ENCODE measurements around the gene SEMA3E. TPM values are rescaled to one million over a fixed set of nuclear protein-coding genes. Genes with fewer than 3 reads are reported as not detected.

The SEMA3E gene
- total RNA-seq, 1 experiment from 2014 or later = 7.3 TPM

- H3K27me3 ChIP-seq (ENCODE audit: control insufficient read depth, insufficient read depth, low read length) = no peaks in the 10 kb centered on the region
- TF ChIP-seq REST (IDR thresholded peaks at IDR 0.05; ENCODE audit: insufficient read depth in 1 of 2, low read depth in 2 of 2, low read length in 1 of 2) (no peak), POLR2AphosphoS5 (IDR thresholded peaks at IDR 0.05; ENCODE audit: low read depth, low read length) (no peak), SIN3A (IDR thresholded peaks at IDR 0.05; ENCODE audit: borderline replicate concordance, insufficient read depth, low read depth, low read length) (no peak), CTCF (IDR thresholded peaks at IDR 0.05) (no peak), TCF7L2 (IDR thresholded peaks at IDR 0.05; ENCODE audit: low read depth, low read length) (no peak)
- ChIA-PET POLR2A (no interaction called here), CTCF (no interaction called here)
- intact Hi-C loops (cut with micrococcal nuclease; ENCODE audit: unreplicated experiment) = no loop called here
- no TSS peak for BruUV-seq (replicated peaks)
- DNase-seq (ENCODE audit: low read depth, low spot score) (no peak), ATAC-seq (no peak)
- no peaks in the 10 kb centered on the region for H3K9me3 ChIP-seq (ENCODE audit: control insufficient read depth, insufficient read depth, low read depth, low read length)
- no peaks in the 10 kb centered on the region for H3K4me1 ChIP-seq (ENCODE audit: control insufficient read depth, insufficient read depth, low read length)
- H3K36me3 ChIP-seq (ENCODE audit: control insufficient read depth, insufficient read depth, low read length) = no peaks in the 10 kb centered on the region
- H3K27ac ChIP-seq (ENCODE audit: low read length) = no peak overlapping the region
- H3K4me3 ChIP-seq (ENCODE audit: low read depth in 2 of 2, low read length in 2 of 2) = no peak overlapping the region
- in situ Hi-C loops (cut with HindIII; ENCODE audit: low pct_unique_long_range_greater_than_20kb, low sequenced_read_pairs) = no loop called here
These were observed 129.7 kb downstream of the SEMA3E start for GRCh38 chr7:83519240-83519639.

GRCh38 chr7:83517035-83517700, 131.8 kb downstream of the SEMA3E start:
- Histone ChIP-seq H3K4me1 (ENCODE audit: control insufficient read depth, insufficient read depth, low read length) (no peaks in the 10 kb centered on the region), H3K4me3 (ENCODE audit: low read depth in 2 of 2, low read length in 2 of 2) (no peak overlapping the region), H3K27me3 (ENCODE audit: control insufficient read depth, insufficient read depth, low read length) (no peaks in the 10 kb centered on the region), H3K36me3 (ENCODE audit: control insufficient read depth, insufficient read depth, low read length) (no peaks in the 10 kb centered on the region), H3K27ac (ENCODE audit: low read length) (no peak overlapping the region), H3K9me3 (ENCODE audit: control insufficient read depth, insufficient read depth, low read depth, low read length) (no peaks in the 10 kb centered on the region)
- POLR2A ChIA-PET = no interaction called here
- no TSS peak for BruUV-seq (replicated peaks)
- ATAC-seq (no peak), DNase-seq (ENCODE audit: low read depth, low spot score) (no peak)
- intact Hi-C loops (cut with micrococcal nuclease; ENCODE audit: unreplicated experiment) (no loop called here), in situ Hi-C loops (cut with HindIII; ENCODE audit: low pct_unique_long_range_greater_than_20kb, low sequenced_read_pairs) (no loop called here)
- no peak for TF ChIP-seq POLR2AphosphoS5 (IDR thresholded peaks at IDR 0.05; ENCODE audit: low read depth, low read length)
- TF ChIP-seq SIN3A (IDR thresholded peaks at IDR 0.05; ENCODE audit: borderline replicate concordance, insufficient read depth, low read depth, low read length) = no peak
- TF ChIP-seq CTCF (IDR thresholded peaks at IDR 0.05) = no peak
- no peak for TF ChIP-seq REST (IDR thresholded peaks at IDR 0.05; ENCODE audit: insufficient read depth in 1 of 2, low read depth in 2 of 2, low read length in 1 of 2)
- no peak for TF ChIP-seq TCF7L2 (IDR thresholded peaks at IDR 0.05; ENCODE audit: low read depth, low read length)
- CTCF ChIA-PET = no interaction called here

All from Panc1 (cell line).